Urinary bladder (tissue), 4 donors: ENCODE results near the gene CCNB1. TPM values are rescaled to one million over a fixed set of nuclear protein-coding genes. Genes with fewer than 3 reads are reported as not detected.
"Not testable (repeated sequence)": the region's sequence is repeated elsewhere in the genome, so short reads cannot be mapped to it uniquely, and the experiment has no call there.

Experiments used
- DNase-seq: peaks from one replicate; pipeline ENCODE4 v3.0.0-alpha.2; 2015; ENCODE audit errors: extremely low spot score
- H3K27ac ChIP-seq: one replicate; pipeline ENCODE4 v1.5.1; 2013; ENCODE audit warnings: low read depth, mild to moderate bottlenecking, moderate library complexity
- H3K36me3 ChIP-seq: one replicate; pipeline ENCODE4 v1.6.1; 2013; ENCODE audit warnings: mild to moderate bottlenecking, moderate library complexity; ENCODE audit not compliant: insufficient read depth
- H3K4me1 ChIP-seq: one replicate; pipeline ENCODE4 v1.6.1; 2013; ENCODE audit warnings: mild to moderate bottlenecking, moderate library complexity; ENCODE audit not compliant: insufficient read depth
- H3K4me3 ChIP-seq: one replicate; pipeline ENCODE4 v1.5.1; 2013; ENCODE audit warnings: low read depth, low read length
- WGBS: extraction: QIAGEN DNeasy Blood & Tissue Kit; methylation state at CpG from one replicate; pipeline ENCODE4 v1.1.7; 2013; 5-methylcytosine and 5-hydroxymethylcytosine counted together
- polyA plus RNA-seq: library from polyadenylated mRNA; stranded (reverse); fragments of 200-250 nt; gene quantifications from one replicate; pipeline ENCODE4 v1.2.3, GENCODE V29; 2013
- total RNA-seq: library from RNA; depleted of rRNA; stranded (reverse); fragments of >200 nt; gene quantifications from one replicate; pipeline ENCODE4 v1.2.3, GENCODE V29; 2014
- donor health status: healthy with polysubstance abuse.
- donor health status: healthy.

The CCNB1 gene
- 41.9 TPM for total RNA-seq
- polyA plus RNA-seq, result 4.6 TPM

DNA sequence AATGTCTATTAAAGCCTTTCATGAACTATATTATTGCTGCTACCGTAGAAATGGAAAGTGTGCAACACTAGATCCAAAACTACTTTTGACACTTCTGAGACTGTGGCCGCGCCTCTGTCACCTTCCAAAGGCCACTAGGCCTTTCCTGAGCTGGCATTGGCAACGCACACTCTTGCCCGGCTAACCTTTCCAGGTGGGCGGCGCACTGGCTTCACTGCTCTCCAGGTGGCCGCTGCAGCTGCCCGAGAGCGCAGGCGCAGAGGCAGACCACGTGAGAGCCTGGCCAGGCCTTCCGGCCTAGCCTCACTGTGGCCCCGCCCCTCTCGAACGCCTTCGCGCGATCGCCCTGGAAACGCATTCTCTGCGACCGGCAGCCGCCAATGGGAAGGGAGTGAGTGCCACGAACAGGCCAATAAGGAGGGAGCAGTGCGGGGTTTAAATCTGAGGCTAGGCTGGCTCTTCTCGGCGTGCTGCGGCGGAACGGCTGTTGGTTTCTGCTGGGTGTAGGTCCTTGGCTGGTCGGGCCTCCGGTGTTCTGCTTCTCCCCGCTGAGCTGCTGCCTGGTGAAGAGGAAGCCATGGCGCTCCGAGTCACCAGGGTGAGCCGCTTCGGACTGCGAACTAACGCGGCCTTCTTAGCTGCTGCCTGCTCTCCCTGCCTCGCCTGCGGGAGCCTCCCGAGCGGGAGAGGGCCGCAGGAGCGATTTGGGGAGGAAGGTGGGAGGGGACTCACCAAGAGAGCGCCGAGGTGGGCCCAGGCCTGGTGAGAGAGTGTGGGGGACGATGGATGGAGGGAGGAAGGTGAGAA, at the start of gene CCNB1:
Gene CCNB1, plus strand, starts transcription at position 465 of the 807 bp plus-strand sequence. Its CDS starts 113 bp downstream, at position 578.
- WGBS, result 2% methylated on average over 50 of the region's 50 CpGs

DNA sequence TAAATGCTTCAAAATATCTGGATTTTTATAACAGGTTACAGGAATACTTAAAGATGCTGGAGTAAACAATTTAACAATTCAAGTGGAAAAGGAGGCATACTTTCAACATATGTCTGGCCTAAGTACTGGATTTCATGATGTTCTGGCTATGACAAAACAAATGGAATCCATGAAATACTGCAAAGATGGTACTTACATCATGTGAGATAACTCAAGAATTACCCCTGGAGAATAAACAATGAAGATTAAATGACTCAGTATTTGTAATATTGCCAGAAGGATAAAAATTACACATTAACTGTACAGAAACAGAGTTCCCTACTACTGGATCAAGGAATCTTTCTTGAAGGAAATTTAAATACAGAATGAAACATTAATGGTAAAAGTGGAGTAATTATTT, 37.5 kb upstream of the CCNB1 start:
- no peak for DNase-seq
- H3K36me3 ChIP-seq, result peaks cover 4% of the 10 kb centered on the region

More for the DNA sequence above, at the start of gene CCNB1:
- Histone ChIP-seq H3K36me3 (no peaks in the 10 kb centered on the region), H3K27ac (no peak within 1 kb of the TSS), H3K4me3 (peak within 1 kb of the TSS; percentile 50), H3K4me1 (no peaks in the 10 kb centered on the region)
- peak; percentile 92 for DNase-seq

DNA sequence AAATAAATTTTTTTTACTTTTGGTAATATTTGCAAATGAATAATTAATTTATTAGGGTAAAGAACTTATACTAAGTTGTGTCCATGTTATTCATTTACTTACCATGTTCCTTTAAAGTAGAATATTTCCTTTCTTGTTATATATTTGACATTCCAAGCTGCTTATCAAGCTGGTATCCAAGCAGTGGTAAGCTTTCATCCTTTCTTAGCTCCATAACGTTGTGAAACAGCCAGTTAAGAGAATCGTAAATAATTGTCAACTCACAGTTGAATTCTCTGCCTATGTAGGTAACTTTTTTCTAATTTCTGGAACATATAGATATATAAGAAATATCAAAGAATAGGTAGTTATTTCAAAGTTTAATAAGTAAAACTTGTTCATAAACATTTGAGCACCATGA, 36.7 kb upstream of the CCNB1 start:
- DNase-seq, result no peak
- Histone ChIP-seq H3K4me3 (no peak overlapping the region), H3K27ac (no peak overlapping the region), H3K4me1 (no peaks in the 10 kb centered on the region), H3K36me3 (peaks cover 4% of the 10 kb centered on the region)
- WGBS, result 61% methylated on average over 2 of the region's 2 CpGs

More for the DNA sequence above, 37.5 kb upstream of the CCNB1 start:
- Histone ChIP-seq H3K27ac (no peak overlapping the region), H3K4me1 (no peaks in the 10 kb centered on the region), H3K4me3 (no peak overlapping the region)

DNA sequence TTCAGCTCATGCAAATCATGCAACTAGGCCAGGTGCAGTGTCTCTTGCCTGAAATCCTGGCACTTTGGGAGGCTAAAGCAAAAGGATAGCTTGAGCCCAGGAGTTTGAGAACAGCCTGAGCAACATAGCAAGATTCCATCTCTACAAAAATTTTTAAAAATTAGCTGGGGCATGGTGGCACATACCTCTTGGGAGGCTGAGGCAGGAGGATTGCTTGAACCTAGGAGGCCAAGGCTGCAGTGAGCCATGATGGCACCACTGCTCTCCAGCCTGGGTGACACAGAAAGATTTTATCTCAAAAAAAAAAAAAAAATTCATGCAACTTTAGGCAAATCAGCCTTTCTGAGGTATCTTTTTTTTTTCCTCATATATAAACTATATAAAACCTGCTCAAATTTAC, 35.6 kb upstream of the CCNB1 start:
- peaks cover 4% of the 10 kb centered on the region for H3K36me3 ChIP-seq
- H3K4me3 ChIP-seq, result no peak overlapping the region
- no peak for DNase-seq
- no peaks in the 10 kb centered on the region for H3K4me1 ChIP-seq
- H3K27ac ChIP-seq, result no peak overlapping the region

DNA sequence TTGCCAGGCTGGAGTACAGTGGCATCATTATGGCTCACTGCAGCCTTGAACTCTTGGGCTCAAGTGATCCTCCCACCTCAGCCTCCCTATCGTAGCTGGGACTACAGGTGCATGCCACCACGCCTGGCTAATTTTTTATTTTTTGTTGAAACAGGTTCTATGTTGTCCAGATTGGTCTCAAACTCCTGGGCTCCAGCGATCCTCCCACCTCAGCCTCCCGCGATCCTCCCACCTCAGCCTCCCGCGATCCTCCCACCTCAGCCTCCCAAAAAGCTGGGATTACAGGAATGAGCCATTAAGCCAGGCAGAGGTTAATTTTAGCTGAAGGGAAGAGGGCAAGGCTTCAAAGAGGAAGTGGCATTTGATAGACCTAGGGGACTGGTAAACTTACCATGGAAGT, 32.8 kb upstream of the CCNB1 start:
- H3K4me1 ChIP-seq, result no peaks in the 10 kb centered on the region
- H3K27ac ChIP-seq, result no peak overlapping the region
- peaks cover 4% of the 10 kb centered on the region for H3K36me3 ChIP-seq
- DNase-seq, result no peak
- no peak overlapping the region for H3K4me3 ChIP-seq
- 90% methylated on average over 7 of the region's 7 CpGs for WGBS

DNA sequence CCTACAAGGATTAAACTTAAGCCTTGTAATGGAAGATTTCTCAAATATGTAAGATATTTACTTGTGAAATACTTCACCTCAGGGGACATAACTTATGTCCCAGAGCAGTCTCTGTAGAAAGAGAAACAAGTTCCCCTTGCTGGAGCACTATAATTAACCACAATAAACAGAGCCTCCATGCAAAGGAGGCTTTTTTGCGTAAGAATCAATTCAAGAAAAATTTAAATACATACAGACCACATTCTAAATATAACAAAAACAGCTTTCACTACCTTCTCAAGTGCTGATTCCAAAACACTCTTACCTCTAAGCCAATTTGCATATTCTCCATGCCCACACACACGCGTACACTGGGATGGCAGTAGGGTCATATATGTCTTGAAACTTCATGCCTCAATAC, 30.7 kb upstream of the CCNB1 start:
- DNase-seq, result no peak
- Histone ChIP-seq H3K4me3 (no peak overlapping the region), H3K27ac (no peak overlapping the region), H3K36me3 (peaks cover under 1% of the 10 kb centered on the region), H3K4me1 (no peaks in the 10 kb centered on the region)
- WGBS, result 94% methylated on average over 3 of the region's 3 CpGs

DNA sequence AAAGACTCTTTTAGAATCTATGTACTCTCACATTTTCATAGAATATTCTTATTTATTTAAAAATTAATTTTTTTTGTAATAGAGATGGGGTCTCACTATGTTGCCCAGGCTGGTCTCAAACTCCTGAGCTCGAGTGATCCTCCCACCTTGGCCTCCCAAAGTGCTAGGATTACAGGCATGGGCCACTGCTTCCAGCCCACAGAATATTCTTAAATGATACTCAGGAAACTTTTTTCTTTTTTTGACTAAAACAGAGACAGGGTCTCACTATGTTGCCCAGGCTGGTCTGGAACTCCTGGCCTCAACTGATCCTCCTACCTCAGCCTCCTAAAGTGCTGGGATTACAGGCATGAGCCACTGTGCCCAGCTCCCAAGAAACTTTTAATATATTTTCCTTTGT, 29.7 kb upstream of the CCNB1 start:
- not testable (repeated sequence) for H3K4me3 ChIP-seq, H3K36me3 ChIP-seq, DNase-seq, H3K4me1 ChIP-seq, H3K27ac ChIP-seq
- WGBS, result 96% methylated on average over 1 of the region's 1 CpG

DNA sequence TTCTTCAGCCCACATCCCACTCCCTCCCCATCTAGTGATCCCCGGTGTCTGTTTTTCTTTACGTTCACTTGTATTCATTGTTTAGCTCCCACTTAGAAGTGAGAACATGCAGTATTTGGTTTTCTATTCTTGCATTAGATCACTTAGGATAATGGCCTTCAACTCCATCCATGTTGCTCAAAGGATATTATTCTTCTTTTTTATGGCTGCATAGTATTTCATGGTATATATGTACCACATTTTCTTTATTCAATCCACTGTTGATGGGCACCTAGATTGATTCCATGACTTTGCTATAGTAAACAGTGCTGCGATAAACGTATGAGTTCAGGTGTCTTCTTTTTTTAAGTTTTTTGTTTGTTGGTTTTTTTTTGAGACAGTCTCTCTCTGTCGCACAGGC, 29.1 kb upstream of the CCNB1 start:
- H3K4me1 ChIP-seq, result no peaks in the 10 kb centered on the region
- no peak overlapping the region for H3K27ac ChIP-seq
- 96% methylated on average over 5 of the region's 5 CpGs for WGBS
- no peak overlapping the region for H3K4me3 ChIP-seq
- no peak for DNase-seq
- no peaks in the 10 kb centered on the region for H3K36me3 ChIP-seq

DNA sequence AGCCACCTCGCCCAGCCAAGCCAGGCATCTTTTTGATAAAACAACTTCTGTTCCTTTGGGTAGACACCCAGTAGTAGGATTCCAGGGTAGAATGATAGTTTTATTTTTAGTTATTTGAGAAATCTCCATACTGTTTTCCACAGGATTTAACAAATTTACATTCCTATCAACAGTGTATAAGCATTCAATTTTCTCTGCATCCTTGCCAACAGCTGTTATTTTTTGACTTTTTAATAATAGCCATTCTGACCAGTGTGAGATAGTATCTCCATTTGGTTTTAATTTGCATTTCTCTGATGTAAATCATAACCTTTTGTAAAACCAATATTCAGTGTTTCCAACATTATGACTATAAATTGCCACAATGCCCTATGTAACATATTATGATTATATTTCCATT, 28.2 kb upstream of the CCNB1 start:
- no peak for DNase-seq
- no peak overlapping the region for H3K4me3 ChIP-seq
- H3K4me1 ChIP-seq, result no peaks in the 10 kb centered on the region
- no peak overlapping the region for H3K27ac ChIP-seq
- H3K36me3 ChIP-seq, result no peaks in the 10 kb centered on the region
- WGBS, result 46% methylated on average over 1 of the region's 1 CpG

DNA sequence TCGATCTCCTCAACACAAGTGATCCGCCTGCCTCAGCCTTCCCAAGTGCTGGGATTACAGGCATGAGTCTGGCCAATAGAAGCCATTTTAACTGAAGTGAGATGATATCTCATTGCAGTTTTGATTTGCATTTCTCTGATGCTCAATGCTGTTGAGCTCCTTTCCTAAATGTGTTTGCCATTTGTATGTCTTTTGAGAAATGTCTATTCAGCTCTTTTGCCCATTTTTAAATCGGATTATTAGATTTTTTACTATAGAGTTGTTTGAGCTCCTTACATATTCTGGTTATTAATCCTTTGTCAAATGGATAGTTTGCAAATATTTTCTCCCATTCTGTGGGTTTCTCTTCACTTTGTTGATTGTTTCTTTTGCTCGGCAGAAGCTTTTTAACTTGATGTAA, 26.7 kb upstream of the CCNB1 start:
- not testable (repeated sequence) for H3K4me1 ChIP-seq, H3K4me3 ChIP-seq
- 96% methylated on average over 4 of the region's 4 CpGs for WGBS

DNA sequence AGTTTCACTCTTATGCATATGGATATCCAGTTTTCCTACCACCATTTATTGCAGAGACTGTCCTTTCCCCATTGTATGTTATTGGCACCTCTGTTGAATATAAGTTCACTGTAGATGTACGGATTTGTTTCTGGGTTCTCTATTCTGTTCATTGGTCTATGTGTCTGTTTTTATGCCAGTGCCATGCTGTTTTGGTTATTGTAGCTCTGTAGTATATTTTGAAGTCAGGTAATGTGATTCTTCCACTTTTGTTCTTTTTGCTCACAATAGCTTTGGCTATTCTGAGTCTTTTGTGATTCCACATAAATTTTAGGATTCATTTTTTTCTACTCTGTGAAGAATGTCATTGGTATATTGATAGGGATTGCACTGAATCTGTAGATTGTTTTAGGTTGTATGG, 26.1 kb upstream of the CCNB1 start:
- no peaks in the 10 kb centered on the region for H3K4me1 ChIP-seq
- DNase-seq, result no peak
- H3K27ac ChIP-seq, result no peak overlapping the region
- no peaks in the 10 kb centered on the region for H3K36me3 ChIP-seq
- 86% methylated on average over 1 of the region's 1 CpG for WGBS
- H3K4me3 ChIP-seq, result no peak overlapping the region

More for the DNA sequence above, 26.7 kb upstream of the CCNB1 start:
- DNase-seq, H3K36me3 ChIP-seq, H3K27ac ChIP-seq: not testable (repeated sequence)

DNA sequence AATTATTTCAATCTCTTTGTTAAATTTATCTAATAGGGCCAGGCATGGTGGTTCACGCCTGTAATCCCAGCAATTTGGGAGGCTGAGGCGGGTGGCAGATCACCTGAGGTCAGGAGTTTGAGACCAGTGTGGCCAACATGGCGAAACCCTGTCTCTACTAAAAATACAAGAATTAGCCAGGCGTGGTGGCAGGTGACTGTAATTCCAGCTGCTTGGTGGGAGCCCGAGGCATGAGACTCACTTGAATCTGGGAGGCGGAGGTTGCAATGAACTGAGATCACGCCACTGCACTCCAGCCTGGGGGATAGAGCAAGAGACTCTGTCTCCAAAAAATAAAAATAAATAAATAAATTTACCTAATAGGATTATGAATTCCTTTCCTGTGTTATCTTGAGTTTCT, 18.4 kb upstream of the CCNB1 start:
- not testable (repeated sequence) for H3K27ac ChIP-seq, H3K36me3 ChIP-seq, H3K4me1 ChIP-seq, DNase-seq, H3K4me3 ChIP-seq
- WGBS, result 96% methylated on average over 7 of the region's 7 CpGs

DNA sequence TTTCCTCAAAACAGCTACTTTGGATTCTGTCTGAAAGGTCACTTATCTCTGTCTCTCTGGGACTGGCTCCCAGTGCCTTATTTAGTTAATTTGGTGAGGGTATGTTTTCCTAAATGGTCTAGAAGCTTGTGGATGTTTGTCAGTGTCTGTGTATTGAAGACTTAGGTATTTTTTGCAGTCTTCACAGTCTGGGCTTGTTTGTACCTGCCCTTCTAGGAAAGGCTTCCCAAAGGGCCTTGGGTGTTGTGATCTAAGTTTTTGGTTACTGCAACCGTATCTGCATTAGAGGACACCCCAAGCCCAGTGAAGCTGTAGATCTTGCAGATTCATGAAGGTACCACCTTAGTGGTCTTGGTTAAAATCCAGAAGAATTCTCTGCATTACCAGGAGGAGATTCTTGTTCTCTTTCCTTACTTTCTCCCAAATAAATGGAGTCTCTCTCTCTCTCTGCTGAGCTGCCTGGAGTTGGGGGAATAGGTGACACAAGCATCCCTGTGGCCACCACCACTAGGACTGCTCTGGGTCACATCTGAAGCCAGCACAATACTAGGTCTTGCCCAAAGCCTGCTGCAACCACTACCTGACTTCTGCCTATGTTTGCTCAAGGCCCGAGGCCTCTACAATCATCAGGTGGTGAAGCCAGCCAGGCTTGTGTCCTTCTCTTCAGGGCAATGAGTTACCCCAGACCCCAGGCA, 17.8 kb upstream of the CCNB1 start:
- WGBS, result 93% methylated on average over 2 of the region's 2 CpGs

DNA sequence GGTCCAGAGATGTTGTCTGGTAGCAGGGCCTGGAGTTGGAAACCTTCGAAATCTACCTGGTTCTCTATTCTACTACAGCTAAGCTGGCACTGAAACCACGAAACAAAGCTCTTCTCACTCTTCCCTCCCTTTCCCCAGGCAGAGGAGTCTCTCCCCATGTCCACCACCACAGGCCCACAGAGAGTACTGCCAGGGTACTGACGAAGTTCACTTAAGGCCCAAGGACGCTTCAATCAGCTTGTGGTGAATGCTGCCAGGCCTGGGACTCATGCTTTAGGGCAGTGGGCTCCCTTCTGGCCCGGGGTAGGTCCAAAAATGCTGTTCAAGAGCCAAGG, 17.3 kb upstream of the CCNB1 start:
- WGBS, result 92% methylated on average over 5 of the region's 5 CpGs
- no peak for DNase-seq
- no peak overlapping the region for H3K27ac ChIP-seq

More for the DNA sequence above, 17.8 kb upstream of the CCNB1 start:
- Histone ChIP-seq H3K4me3 (no peak overlapping the region), H3K4me1 (no peaks in the 10 kb centered on the region), H3K27ac (no peak overlapping the region), H3K36me3 (no peaks in the 10 kb centered on the region)
- no peak for DNase-seq

More for the DNA sequence above, 17.3 kb upstream of the CCNB1 start:
- H3K4me3 ChIP-seq, result no peak overlapping the region
- H3K36me3 ChIP-seq, result no peaks in the 10 kb centered on the region
- no peaks in the 10 kb centered on the region for H3K4me1 ChIP-seq
